ENCODE measurements around the gene SULT1B1. TPM values are rescaled to one million over a fixed set of nuclear protein-coding genes. Genes with fewer than 3 reads are reported as not detected.

The SULT1B1 gene
- 0.13 and 0.26 TPM in 2 replicates for total RNA-seq

DNA sequence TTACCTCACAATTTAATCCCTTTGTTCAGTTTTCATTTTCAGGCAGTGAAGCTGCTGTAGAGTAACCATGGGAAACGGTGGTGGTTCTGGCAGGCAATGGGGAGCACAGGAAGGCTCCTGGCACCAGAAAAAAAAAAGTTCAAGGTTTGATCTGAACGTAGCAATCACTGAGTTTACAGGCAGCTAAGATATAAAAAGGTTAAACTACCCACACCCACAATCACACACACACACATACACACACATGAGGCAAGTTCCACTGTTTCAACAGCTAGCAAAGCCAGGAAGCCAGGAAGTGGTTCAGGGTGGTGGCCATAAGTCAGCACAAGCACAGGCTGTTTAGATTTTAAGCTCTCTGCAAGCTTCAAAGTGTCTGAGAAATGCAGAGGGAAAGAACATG is at the start of gene SULT1B1:
TSS of gene SULT1B1 (minus strand) at position 166 of the 400 bp plus-strand sequence. CDS start 5,403 bp downstream, outside the sequence.
- DNase-seq (ENCODE audit: low read depth) (peak; percentile 46), FAIRE-seq (no peak)
- Histone ChIP-seq H3K27me3 (ENCODE audit: control insufficient read depth, insufficient read depth, low read length) (no peaks in the 10 kb centered on the region), H3K4me3 (ENCODE audit: low read depth, low read length) (no peak within 1 kb of the TSS), H3K36me3 (ENCODE audit: control insufficient read depth, insufficient read depth, low read length) (no peaks in the 10 kb centered on the region)
- TF ChIP-seq, protein P1, sequence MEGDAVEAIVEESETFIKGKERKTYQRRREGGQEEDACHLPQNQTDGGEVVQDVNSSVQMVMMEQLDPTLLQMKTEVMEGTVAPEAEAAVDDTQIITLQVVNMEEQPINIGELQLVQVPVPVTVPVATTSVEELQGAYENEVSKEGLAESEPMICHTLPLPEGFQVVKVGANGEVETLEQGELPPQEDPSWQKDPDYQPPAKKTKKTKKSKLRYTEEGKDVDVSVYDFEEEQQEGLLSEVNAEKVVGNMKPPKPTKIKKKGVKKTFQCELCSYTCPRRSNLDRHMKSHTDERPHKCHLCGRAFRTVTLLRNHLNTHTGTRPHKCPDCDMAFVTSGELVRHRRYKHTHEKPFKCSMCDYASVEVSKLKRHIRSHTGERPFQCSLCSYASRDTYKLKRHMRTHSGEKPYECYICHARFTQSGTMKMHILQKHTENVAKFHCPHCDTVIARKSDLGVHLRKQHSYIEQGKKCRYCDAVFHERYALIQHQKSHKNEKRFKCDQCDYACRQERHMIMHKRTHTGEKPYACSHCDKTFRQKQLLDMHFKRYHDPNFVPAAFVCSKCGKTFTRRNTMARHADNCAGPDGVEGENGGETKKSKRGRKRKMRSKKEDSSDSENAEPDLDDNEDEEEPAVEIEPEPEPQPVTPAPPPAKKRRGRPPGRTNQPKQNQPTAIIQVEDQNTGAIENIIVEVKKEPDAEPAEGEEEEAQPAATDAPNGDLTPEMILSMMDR (IDR thresholded peaks at IDR 0.05; ENCODE audit: insufficient read depth, low read length, severe bottlenecking), result no peak

GRCh38 chr4:69800599-69800998 is 40.2 kb upstream of the SULT1B1 start:
- DNase-seq (ENCODE audit: low read depth) (peak; percentile 5), FAIRE-seq (no peak)
- Histone ChIP-seq H3K27me3 (ENCODE audit: control insufficient read depth, insufficient read depth, low read length) (no peaks in the 10 kb centered on the region), H3K4me3 (ENCODE audit: low read depth, low read length) (no peak overlapping the region), H3K36me3 (ENCODE audit: control insufficient read depth, insufficient read depth, low read length) (no peaks in the 10 kb centered on the region)
- TF ChIP-seq, protein P1 (IDR thresholded peaks at IDR 0.05; ENCODE audit: insufficient read depth, low read length, severe bottlenecking), result no peak

- peak; percentile 18 for FAIRE-seq
Observed at GRCh38 chr4:69799337-69799736, 38.9 kb upstream of the SULT1B1 start.

DNA sequence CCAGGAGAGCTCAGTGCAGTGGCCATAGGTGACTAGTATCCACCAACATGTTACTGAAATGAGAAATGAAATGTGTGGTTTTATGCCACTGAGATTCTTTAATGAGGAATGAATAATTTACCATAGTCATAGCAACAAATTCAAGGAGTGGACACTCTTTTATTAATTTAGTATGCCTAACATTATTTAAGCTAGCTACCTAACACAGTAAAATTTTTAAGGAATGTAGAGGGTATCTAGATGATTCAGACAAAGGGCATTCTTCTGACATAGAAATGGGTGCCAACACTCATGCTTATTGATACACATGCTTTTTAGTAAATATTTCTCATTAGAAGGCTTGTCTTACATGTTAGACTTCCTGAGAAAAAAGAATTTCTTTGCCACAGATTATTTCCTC is 33.3 kb upstream of the SULT1B1 start:
- H3K4me3 ChIP-seq (ENCODE audit: low read depth, low read length), result no peak overlapping the region
- no peak for DNase-seq (ENCODE audit: low read depth)
- TF ChIP-seq, protein P1 (IDR thresholded peaks at IDR 0.05; ENCODE audit: insufficient read depth, low read length, severe bottlenecking), result no peak
- FAIRE-seq, result no peak
- no peaks in the 10 kb centered on the region for H3K27me3 ChIP-seq (ENCODE audit: control insufficient read depth, insufficient read depth, low read length)
- H3K36me3 ChIP-seq (ENCODE audit: control insufficient read depth, insufficient read depth, low read length), result no peaks in the 10 kb centered on the region

More at GRCh38 chr4:69799337-69799736, 38.9 kb upstream of the SULT1B1 start:
- no peak for DNase-seq (ENCODE audit: low read depth)
- TF ChIP-seq, protein P1 (IDR thresholded peaks at IDR 0.05; ENCODE audit: insufficient read depth, low read length, severe bottlenecking), result no peak
- Histone ChIP-seq H3K36me3 (ENCODE audit: control insufficient read depth, insufficient read depth, low read length) (no peaks in the 10 kb centered on the region), H3K27me3 (ENCODE audit: control insufficient read depth, insufficient read depth, low read length) (no peaks in the 10 kb centered on the region), H3K4me3 (ENCODE audit: low read depth, low read length) (no peak overlapping the region)

GRCh38 chr4:69787879-69788278 is 27.5 kb upstream of the SULT1B1 start:
- no peak for FAIRE-seq
- Histone ChIP-seq H3K27me3 (ENCODE audit: control insufficient read depth, insufficient read depth, low read length) (no peaks in the 10 kb centered on the region), H3K4me3 (ENCODE audit: low read depth, low read length) (no peak overlapping the region), H3K36me3 (ENCODE audit: control insufficient read depth, insufficient read depth, low read length) (no peaks in the 10 kb centered on the region)
- peak; percentile 95 for DNase-seq (ENCODE audit: low read depth)
- TF ChIP-seq, protein P1 (IDR thresholded peaks at IDR 0.05; ENCODE audit: insufficient read depth, low read length, severe bottlenecking), result no peak

DNA sequence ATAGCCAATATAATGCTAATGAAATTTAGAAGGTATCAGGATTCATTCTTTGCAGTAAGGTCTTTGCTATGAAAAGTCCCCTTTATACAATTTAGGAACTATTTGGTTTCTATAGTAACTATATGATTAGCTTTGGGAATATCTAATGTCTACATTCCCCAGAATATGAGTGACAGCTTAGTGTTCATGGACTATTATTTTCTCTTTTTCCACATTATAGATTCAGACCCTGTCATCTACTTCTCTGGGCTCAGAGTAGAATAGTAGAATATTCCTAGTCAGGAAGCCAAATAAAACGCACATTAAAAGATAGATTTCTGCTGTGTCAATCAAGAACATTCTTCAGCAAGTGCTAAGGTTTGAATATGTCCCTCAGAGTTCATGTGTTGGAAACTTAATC is 26.1 kb upstream of the SULT1B1 start:
- FAIRE-seq (no peak), DNase-seq (ENCODE audit: low read depth) (no peak)
- Histone ChIP-seq H3K4me3 (ENCODE audit: low read depth, low read length) (no peak overlapping the region), H3K27me3 (ENCODE audit: control insufficient read depth, insufficient read depth, low read length) (no peaks in the 10 kb centered on the region), H3K36me3 (ENCODE audit: control insufficient read depth, insufficient read depth, low read length) (no peaks in the 10 kb centered on the region)
- TF ChIP-seq, protein P1 (IDR thresholded peaks at IDR 0.05; ENCODE audit: insufficient read depth, low read length, severe bottlenecking), result no peak
